Mucosa of descending colon (tissue), 3 donors: ENCODE measurements around the gene SLC4A1. TPM values are rescaled to one million over a fixed set of nuclear protein-coding genes. Genes with fewer than 3 reads are reported as not detected.

ENCODE experiments used
- ATAC-seq: fragments of 200-7000 bp; cut with Tn5 transposase; one replicate; pipeline ENCODE4 v1.9.1; 2020; ENCODE audit warnings: mild to moderate bottlenecking, moderate library complexity
- DNase-seq, 3 donors: peaks; one replicate each; pipeline ENCODE4 v3.0.0-alpha.2; 2020
- H3K36me3 ChIP-seq: fragments of 200-600 bp; one replicate; pipeline ENCODE4 v1.8.0; 2021; ENCODE audit warnings: low read depth, mild to moderate bottlenecking
- H3K4me1 ChIP-seq: fragments of 200-600 bp; one replicate; pipeline ENCODE4 v1.8.0; 2021; ENCODE audit warnings: low read depth, mild to moderate bottlenecking
- H3K4me3 ChIP-seq: fragments of 200-600 bp; one replicate; pipeline ENCODE4 v1.8.0; 2021; ENCODE audit warnings: mild to moderate bottlenecking
- H3K9me3 ChIP-seq: fragments of 200-600 bp; one replicate; pipeline ENCODE4 v1.8.0; 2021; ENCODE audit warnings: mild to moderate bottlenecking
- CTCF ChIP-seq: fragments of 200-600 bp; IDR thresholded peaks from one replicate; pipeline ENCODE4 v1.8.0; 2022; ENCODE audit warnings: antibody characterized with exemption, mild to moderate bottlenecking
- intact Hi-C, 2 donors: fragments of 100-400 bp; cut with DNase I in 1 of 2; cut with micrococcal nuclease in 1 of 2; formaldehyde crosslinking; loops; one replicate each; pipeline versions ENCODE4 v1.11.0 to v1.11.1; 2022; cut with DNase I, micrococcal nuclease
- total RNA-seq, 3 donors: library from RNA; stranded (reverse); fragmentation: NEBNext Ultra II Directional in 2 of 3; extraction: Animal tissue kit (Norgen Biotek cat#: 25700) in 2 of 3; gene quantifications; one replicate each; pipeline versions ENCODE4 v1.2.1 to v1.2.4, GENCODE V29; 2021 to 2023
- donor health status: DM: no; HTN: no; CAD: no; lungs with moderate emphysema.
- donor health status: DM: no; HTN: no; CAD: no.
- donor health status: DM: no; HTN: yes; CAD: no.

SLC4A1 gene
- total RNA-seq, 3 donors from 2014 or later: not detected

- DNase-seq (no peak), ATAC-seq (peak; percentile 46)
- intact Hi-C loops: no loop called here
- Histone ChIP-seq H3K36me3 (no peaks in the 10 kb centered on the region), H3K4me3 (no peak overlapping the region), H3K9me3 (no peaks in the 10 kb centered on the region), H3K4me1 (peaks cover 11% of the 10 kb centered on the region)
- TF ChIP-seq CTCF: no peak
Measured at GRCh38 chr17:44309472-44309871, 41.5 kb upstream of the SLC4A1 start.

DNA sequence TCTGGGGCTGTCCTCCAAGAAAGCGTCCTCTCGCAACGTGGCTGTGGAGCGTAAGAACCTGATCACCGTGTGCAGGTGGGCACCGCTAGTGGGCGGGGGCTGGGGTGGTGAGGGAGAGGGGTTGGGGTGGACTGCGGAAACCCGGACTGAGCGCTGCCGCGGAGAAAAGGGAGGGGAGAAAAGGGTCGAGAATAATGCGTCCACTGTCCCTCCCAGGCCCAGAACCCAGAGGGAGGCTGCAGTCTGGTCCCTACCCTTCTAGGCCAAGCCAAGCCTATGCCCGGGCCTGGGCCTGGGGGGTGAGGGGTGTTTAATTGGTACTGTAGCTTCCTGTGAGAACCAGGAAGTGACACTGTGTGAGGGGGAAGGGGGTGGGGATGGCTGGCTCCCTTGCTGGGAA is 40.9 kb upstream of the SLC4A1 start:
- TF ChIP-seq CTCF: no peak
- no peak for DNase-seq
- intact Hi-C loops: no loop called here

GRCh38 chr17:44308320-44308818 is 40.4 kb upstream of the SLC4A1 start, which contains the start of gene RUNDC3A:
Gene RUNDC3A, plus strand, starts transcription at chr17:44308601. Its CDS starts 232 bp downstream, at chr17:44308833.
- ATAC-seq (peak; percentile 92), DNase-seq (peak; percentile 79 to 86 (median 84))
- intact Hi-C loops: no loop called here

More for the DNA sequence above, 40.9 kb upstream of the SLC4A1 start:
- Histone ChIP-seq H3K4me1 (peaks cover 11% of the 10 kb centered on the region), H3K9me3 (no peaks in the 10 kb centered on the region), H3K36me3 (no peaks in the 10 kb centered on the region), H3K4me3 (no peak overlapping the region)
- ATAC-seq: peak; percentile 17

DNA sequence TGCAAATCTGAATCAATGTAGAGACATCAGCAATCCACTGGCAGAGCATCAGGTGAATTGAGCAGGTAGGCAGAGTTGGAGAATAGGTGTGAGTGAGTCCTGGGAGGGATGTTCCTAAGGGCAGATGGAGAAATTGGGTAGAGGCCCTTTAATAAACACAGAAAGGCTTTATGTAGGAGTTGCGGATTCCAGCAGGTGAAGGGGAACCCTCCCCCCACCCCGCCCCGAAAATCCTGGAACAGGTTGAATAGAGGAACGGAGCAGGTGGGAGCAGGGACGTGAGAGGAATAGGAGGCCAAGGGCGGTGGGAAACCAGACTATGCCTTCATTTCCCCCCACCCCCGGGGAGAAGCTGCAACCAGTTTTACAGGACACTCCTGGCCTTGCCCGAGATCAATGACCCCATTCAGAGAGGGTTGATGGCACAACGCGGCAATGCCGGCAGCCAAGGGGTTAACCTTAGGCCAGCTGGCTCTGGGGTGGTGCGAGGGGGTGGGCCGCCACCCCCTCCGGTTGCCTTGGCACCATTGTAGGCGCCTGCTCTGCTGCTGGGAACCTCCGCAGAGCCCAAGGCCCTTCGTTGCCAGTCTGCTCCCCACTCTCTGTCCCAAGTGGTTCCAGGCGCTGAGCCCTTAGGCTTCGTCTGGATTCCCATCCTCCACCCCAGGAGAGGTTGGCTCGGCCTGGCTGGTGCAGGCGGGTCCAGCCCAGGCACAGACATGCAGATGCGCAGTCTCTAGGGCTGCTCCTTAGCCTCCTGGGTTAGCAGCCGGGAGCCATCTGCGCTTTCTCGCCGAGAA is 39.7 kb upstream of the SLC4A1 start:
- no peaks in the 10 kb centered on the region for H3K9me3 ChIP-seq
- H3K36me3 ChIP-seq: no peaks in the 10 kb centered on the region
- DNase-seq (peak in 1 of 3 donors; percentile 48), ATAC-seq (peak; percentile 59)
- intact Hi-C loops: no loop called here
- no peak overlapping the region for H3K4me3 ChIP-seq
- TF ChIP-seq CTCF: no peak
- H3K4me1 ChIP-seq: peaks cover 11% of the 10 kb centered on the region

More at GRCh38 chr17:44308320-44308818, 40.4 kb upstream of the SLC4A1 start, which contains the start of gene RUNDC3A:
- Histone ChIP-seq H3K9me3 (no peaks in the 10 kb centered on the region), H3K4me3 (no peak within 1 kb of the TSS), H3K36me3 (no peaks in the 10 kb centered on the region), H3K4me1 (peaks cover 11% of the 10 kb centered on the region)
- TF ChIP-seq CTCF: no peak

DNA sequence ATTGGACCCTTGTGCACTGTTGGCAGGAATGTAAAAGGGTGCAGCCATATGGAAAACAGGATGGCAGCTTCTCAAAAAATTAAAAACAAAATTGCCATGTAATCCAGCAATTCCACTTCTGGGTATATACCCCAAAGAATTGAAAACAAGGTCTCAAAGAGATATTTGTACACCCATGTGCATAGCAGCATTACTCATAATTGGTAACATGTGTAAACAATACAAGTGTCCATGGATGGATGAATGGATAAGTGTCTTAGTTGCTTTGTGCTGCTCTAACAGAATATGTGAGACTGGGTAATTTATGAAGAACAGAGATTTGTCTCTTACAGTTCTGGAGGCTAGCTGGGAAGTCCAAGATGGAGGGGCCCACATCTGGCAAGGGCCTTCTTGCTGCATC is 36.7 kb upstream of the SLC4A1 start:
- intact Hi-C loops: no loop called here
- no peak overlapping the region for H3K4me3 ChIP-seq
- H3K36me3 ChIP-seq: no peaks in the 10 kb centered on the region
- ATAC-seq: no peak
- no peak for DNase-seq
- no peak for TF ChIP-seq CTCF
- H3K9me3 ChIP-seq: no peaks in the 10 kb centered on the region
- H3K4me1 ChIP-seq: peaks cover 11% of the 10 kb centered on the region
